ENCODE measurements around the gene PLEKHS1.
"Not testable (repeated sequence)": the region's sequence is repeated elsewhere in the genome, so short reads cannot be mapped to it uniquely, and the experiment has no call there.

Gene PLEKHS1

DNA sequence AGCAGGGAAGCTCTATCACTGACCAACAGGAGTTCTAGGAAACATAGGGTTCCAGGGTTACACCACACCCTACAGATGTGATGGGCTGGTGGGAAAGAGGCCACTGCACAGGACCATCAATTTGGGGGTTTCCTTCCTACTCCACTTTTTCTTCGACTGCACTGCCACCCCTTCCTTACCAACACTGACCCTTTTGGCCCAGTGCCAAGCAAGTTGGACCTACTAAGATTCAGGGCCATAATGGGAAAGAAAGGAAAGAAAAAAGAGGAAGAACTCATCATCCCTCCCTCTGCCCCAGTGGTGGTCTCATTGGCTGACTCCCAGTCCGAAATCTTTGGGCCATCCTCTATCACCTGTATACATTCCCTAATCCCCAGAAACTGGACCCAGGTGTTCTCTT, 6.1 kb upstream of the PLEKHS1 start:
- TF ChIP-seq TAF1 (IDR thresholded peaks at IDR 0.05; ENCODE audit: borderline replicate concordance, low read depth, low read length) = no peak
- TF ChIP-seq POLR2AphosphoS5 (IDR thresholded peaks at IDR 0.05; ENCODE audit: low read depth, low read length) = no peak
- TF ChIP-seq POLR2A (IDR thresholded peaks at IDR 0.05; ENCODE audit: low read depth, low read length) = no peak
- no peak for FAIRE-seq

DNA sequence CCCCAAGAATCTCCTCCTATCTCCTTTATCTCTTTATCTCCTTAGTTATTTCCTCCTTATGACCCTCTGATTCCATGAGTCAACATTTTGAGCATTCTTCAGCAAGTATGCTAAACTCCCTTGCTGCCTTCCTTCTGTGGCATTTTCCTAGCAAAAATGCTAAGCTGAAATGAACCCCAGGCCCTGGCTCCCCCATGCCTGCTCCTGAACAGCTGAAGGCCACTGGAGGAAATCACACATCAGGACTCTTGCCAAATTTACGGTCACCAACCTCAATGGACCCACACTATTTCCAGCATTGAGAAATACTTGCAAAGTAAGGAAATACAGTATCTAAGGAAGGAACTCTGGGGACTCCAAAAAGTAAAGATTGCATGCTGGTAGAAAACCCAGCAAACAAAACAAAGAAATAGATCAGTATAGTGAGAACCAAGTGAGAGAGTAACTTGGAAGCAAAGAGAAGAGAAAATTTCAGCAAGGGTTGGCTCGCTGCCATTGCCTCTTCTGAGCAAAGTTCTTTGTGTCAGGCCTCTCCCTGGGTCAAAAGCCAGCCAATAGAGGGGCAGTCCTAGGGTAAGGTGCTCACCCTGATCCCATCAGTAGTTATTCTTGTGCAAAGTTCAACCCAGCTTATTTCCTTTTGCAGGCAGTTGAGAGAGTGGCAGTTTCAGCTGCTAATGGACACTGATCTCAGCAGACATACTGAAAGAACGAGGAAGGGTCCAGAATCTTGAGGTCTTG, 5.1 kb upstream of the PLEKHS1 start:
- FAIRE-seq (no peak), DNase-seq (ENCODE audit: insufficient read length) (no peak)
- TF ChIP-seq POLR2A (IDR thresholded peaks at IDR 0.05; ENCODE audit: low read depth, low read length) = no peak
- TF ChIP-seq POLR2AphosphoS5 (IDR thresholded peaks at IDR 0.05; ENCODE audit: low read depth, low read length) = no peak
- no peak for TF ChIP-seq TAF1 (IDR thresholded peaks at IDR 0.05; ENCODE audit: borderline replicate concordance, low read depth, low read length)

More for the DNA sequence above, 6.1 kb upstream of the PLEKHS1 start:
- no peak for DNase-seq (ENCODE audit: insufficient read length)

DNA sequence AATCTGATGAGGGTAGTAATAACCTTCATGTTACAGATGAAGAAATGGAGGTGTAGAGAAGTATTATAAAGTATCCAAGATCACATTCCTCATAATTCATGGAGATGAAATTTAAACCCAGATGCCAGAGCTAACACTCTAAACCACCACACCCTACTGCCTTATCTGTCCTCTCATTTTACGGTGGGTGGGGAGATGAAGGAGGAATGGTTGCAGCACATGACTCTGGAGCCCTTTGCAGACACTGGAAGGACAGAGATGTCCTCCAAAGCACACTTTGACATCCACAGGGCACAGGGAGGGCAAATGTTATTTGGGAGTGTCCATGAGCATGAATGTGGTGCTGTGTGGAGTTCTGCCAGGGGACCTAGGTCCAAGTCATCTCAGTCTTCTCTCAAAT, 1.1 kb downstream of the PLEKHS1 start:
- no peak for TF ChIP-seq POLR2A (IDR thresholded peaks at IDR 0.05; ENCODE audit: low read depth, low read length)
- TF ChIP-seq POLR2AphosphoS5 (IDR thresholded peaks at IDR 0.05; ENCODE audit: low read depth, low read length) = no peak
- no peak for TF ChIP-seq TAF1 (IDR thresholded peaks at IDR 0.05; ENCODE audit: borderline replicate concordance, low read depth, low read length)
- DNase-seq (ENCODE audit: insufficient read length) (no peak), FAIRE-seq (no peak)

DNA sequence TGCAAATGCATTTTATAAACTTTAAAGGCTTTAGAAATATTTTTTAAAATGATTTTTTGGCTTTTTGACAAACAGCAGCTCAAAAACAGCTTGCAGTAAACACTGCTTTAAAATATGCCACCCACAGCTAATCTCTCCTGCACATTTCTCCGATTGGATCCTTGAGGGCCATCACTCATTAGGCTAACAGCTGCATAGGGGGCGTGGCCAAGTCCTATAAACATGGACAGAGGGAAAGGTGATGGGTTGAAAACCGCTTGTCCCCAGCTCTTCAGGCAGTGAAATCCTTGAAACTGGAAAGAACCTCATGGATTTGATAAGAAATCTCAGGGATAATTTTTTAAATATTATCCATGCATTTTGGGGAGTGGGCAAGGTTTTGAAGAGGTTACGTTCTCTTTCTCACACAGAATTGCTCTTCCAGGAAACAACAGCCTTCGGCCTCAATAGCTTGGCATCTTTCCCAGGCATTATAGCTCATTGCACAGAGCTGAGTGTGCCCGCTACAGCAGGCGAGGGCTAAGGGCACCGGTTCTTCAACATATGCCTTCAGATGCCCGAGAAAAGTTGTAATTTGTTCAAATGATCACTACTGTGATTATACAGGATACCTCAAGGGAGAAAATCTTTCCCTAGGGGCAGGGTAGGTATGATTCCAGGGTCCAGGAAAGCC, 1.7 kb downstream of the PLEKHS1 start:
- FAIRE-seq (no peak), DNase-seq (ENCODE audit: insufficient read length) (no peak)
- TF ChIP-seq TAF1 (IDR thresholded peaks at IDR 0.05; ENCODE audit: borderline replicate concordance, low read depth, low read length) = no peak
- TF ChIP-seq POLR2A (IDR thresholded peaks at IDR 0.05; ENCODE audit: low read depth, low read length) = no peak
- TF ChIP-seq POLR2AphosphoS5 (IDR thresholded peaks at IDR 0.05; ENCODE audit: low read depth, low read length) = no peak

DNA sequence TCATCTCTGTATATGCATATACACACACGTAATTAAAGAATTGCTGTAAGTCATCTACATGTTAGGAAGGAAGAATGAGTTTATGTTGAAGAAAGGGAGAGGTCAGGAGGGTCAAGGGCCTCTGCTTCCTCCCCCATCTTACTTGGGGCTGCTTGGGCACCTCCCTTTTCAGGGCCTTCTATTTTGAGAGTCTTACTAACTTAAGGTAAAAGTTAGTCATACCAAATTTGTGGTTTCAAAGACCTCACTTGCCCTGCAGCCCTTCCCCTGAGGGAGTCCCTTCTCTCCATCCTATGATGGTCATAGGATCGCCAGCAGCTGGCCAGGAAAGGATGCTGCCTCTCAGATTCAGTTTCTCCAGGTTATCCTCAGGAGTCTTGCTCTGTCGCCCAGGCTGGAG, 2.6 kb downstream of the PLEKHS1 start:
- TF ChIP-seq POLR2AphosphoS5 (IDR thresholded peaks at IDR 0.05; ENCODE audit: low read depth, low read length) (no peak), TAF1 (IDR thresholded peaks at IDR 0.05; ENCODE audit: borderline replicate concordance, low read depth, low read length) (no peak), POLR2A (IDR thresholded peaks at IDR 0.05; ENCODE audit: low read depth, low read length) (no peak)
- FAIRE-seq (no peak), DNase-seq (ENCODE audit: insufficient read length) (no peak)

DNA sequence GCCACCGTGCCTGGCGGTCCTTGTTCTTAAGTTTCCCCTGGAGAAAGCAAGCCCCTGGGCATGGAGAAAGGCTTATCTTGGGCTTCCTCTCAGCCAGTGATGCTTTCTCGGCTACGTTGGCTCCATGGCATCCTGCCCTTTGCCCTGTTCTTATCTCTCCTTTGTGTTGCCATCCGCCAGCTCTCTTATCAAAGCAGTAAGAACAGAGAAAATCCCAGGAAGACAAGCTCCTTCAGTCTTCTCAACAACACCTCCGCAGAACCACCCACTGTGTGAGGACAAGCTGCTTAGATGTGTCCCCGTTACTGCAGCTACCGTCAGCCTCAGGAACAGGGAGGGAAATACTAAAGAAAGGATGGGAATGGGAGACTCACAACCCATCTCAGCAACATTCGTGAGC, 3.3 kb downstream of the PLEKHS1 start:
- FAIRE-seq = no peak
- DNase-seq (ENCODE audit: insufficient read length) = no peak
- TF ChIP-seq TAF1 (IDR thresholded peaks at IDR 0.05; ENCODE audit: borderline replicate concordance, low read depth, low read length) = no peak

DNA sequence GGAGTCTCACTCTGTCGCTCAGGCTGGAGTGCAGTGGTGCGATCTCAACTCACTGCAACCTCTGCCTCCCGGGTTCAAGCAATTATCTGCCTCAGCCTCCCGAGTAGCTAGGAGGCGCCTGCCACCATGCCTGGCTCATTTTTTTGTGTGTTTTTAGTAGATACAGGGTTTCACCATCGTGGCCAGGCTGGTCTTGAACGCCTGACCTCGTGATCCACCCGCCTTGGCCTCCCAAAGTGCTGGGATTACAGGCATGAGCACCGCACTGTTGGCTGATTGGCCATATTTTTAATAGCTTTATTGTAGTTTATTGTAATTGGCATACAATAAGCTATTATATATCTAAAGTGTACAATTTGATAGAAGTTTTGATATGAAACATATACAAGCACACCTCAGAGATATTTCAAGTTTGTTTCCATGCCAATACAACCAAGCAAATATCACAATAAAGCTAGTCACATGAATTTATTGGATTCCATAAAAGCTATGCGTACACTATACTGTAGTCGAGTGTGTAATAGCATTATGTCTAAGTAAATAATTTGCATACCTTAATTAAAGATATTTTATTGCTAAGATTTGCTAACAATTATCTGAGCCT, 5.6 kb downstream of the PLEKHS1 start:
- DNase-seq (ENCODE audit: insufficient read length) (no peak), FAIRE-seq (no peak)
- TF ChIP-seq POLR2AphosphoS5 (IDR thresholded peaks at IDR 0.05; ENCODE audit: low read depth, low read length) = no peak
- TF ChIP-seq POLR2A (IDR thresholded peaks at IDR 0.05; ENCODE audit: low read depth, low read length) = no peak
- no peak for TF ChIP-seq TAF1 (IDR thresholded peaks at IDR 0.05; ENCODE audit: borderline replicate concordance, low read depth, low read length)

DNA sequence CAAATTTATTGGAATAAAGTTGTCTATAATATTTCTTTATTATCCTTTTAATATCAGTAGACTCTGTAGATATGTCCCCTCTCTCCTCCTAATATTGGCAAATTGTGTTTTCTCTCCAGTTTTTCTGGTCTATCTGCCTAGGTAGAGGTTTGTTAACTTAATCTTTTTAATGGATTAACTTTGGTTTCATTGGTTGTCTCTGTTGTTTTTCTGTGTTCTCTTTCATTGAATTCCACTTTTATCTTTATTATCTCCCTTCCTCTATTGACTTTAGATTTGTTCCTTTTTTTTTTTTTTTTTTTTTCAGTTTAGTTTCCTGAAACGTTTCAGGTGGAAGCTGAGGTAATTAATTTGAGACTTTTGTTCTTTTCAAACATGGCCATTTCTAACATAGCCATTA, 10.6 kb downstream of the PLEKHS1 start:
- no peak for FAIRE-seq
- no peak for TF ChIP-seq POLR2AphosphoS5 (IDR thresholded peaks at IDR 0.05; ENCODE audit: low read depth, low read length)
- no peak for TF ChIP-seq POLR2A (IDR thresholded peaks at IDR 0.05; ENCODE audit: low read depth, low read length)
- no peak for TF ChIP-seq TAF1 (IDR thresholded peaks at IDR 0.05; ENCODE audit: borderline replicate concordance, low read depth, low read length)
- no peak for DNase-seq (ENCODE audit: insufficient read length)

DNA sequence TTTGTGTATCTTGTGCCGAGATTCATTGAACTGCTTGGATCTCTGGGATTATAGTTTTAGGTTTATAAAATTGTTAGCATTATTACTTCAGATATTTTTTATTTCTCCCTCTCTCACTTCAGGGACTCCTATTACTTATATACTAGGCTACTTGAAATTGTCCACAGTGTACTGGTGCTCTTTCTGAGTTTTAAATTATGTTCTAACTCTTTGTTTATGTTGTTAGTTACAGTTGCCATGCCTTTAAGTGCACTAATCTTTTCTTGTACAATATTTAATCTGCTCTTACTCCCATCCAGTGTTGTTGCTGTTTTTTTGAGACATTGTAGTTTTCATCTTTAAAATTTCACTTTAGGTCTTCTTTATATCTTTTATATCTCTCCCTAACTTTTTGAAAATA, 13.1 kb downstream of the PLEKHS1 start:
- no peak for DNase-seq (ENCODE audit: insufficient read length)
- TF ChIP-seq TAF1 (IDR thresholded peaks at IDR 0.05; ENCODE audit: borderline replicate concordance, low read depth, low read length) = no peak
- TF ChIP-seq POLR2AphosphoS5 (IDR thresholded peaks at IDR 0.05; ENCODE audit: low read depth, low read length) = no peak
- TF ChIP-seq POLR2A (IDR thresholded peaks at IDR 0.05; ENCODE audit: low read depth, low read length) = no peak
- no peak for FAIRE-seq

DNA sequence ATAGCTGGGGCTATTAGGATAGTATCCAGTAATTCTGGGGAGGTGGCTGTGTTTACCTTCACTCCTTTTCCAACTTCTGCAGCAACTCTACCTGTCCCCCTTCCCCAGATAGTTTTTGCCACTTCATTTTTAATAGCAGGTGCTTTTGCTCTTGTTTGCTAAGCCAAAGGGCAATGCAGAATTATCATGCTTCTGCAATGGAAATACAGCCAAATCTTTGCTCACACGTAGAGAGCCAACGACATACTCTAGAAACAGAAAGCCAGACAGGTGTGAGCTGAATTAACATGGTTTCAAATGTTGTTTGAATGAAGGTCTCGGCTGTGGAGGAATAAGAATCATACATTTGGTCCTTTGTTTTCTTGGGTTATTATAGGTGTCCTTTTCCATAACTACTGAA, 14.4 kb downstream of the PLEKHS1 start:
- no peak for DNase-seq (ENCODE audit: insufficient read length)
- no peak for TF ChIP-seq POLR2A (IDR thresholded peaks at IDR 0.05; ENCODE audit: low read depth, low read length)
- no peak for TF ChIP-seq TAF1 (IDR thresholded peaks at IDR 0.05; ENCODE audit: borderline replicate concordance, low read depth, low read length)
- TF ChIP-seq POLR2AphosphoS5 (IDR thresholded peaks at IDR 0.05; ENCODE audit: low read depth, low read length) = no peak
- peak; percentile 30 for FAIRE-seq

DNA sequence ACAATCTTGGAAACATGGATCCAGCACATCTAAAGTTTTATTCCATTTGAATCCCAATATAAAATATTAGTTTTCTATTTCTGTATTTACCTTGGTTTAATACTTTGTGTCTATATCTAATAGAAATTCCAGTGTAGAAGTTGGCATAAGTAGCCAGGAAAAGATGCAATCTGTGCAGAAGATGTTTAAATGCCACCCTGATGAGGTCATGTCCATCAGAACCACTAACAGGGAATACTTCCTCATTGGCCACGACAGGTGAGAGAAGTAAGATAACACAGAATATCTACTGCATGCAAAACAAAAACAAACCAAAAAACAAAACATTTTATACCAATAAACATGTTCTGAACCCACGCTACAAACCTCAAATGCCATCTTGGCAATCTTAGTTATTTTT, 15.7 kb downstream of the PLEKHS1 start:
- FAIRE-seq (peak; percentile 60), DNase-seq (ENCODE audit: insufficient read length) (no peak)
- TF ChIP-seq POLR2A (IDR thresholded peaks at IDR 0.05; ENCODE audit: low read depth, low read length) = no peak
- no peak for TF ChIP-seq POLR2AphosphoS5 (IDR thresholded peaks at IDR 0.05; ENCODE audit: low read depth, low read length)
- no peak for TF ChIP-seq TAF1 (IDR thresholded peaks at IDR 0.05; ENCODE audit: borderline replicate concordance, low read depth, low read length)

DNA sequence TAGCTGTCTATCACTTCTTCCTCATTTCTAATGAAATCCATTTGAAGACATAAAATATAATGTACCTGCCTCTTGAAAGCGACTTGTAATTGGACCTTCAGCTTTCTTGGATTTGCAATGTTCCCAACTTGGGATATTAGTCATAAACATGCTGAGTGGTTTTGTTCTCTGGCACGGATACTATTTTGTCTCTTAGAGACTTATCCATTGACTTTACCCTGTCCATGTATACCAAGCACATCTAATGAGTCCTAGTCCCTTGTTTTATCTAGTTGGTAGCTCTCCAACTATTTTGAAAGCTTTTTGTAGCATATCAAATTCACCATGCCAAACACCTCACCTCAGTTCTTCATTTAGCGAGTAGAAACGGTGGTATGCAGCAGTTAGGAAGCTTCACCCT, 18.9 kb downstream of the PLEKHS1 start:
- TF ChIP-seq POLR2A (IDR thresholded peaks at IDR 0.05; ENCODE audit: low read depth, low read length) = no peak
- no peak for DNase-seq (ENCODE audit: insufficient read length)
- no peak for FAIRE-seq

DNA sequence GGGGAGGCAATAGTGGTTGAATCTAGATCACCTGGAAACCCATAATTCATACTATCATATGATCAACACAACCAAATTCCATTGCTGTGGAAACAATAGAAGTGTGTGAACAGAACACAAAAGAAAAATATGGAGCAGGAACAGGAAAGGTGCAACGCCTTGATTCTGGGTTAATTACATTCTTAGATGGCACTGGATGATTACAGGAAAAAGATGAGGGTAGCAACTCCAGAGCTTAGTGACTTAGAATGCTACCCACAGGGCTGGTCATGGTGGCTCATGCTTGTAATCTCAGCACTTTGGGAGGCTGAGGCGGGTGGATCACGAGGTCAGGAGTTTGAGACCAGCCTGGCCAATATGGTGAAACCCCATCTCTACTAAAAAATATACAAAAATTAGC, 19.6 kb downstream of the PLEKHS1 start:
- not testable (repeated sequence) for DNase-seq (ENCODE audit: insufficient read length); FAIRE-seq

Measured in GM12892 (cell line).